HEK293 (cell line): Measurements from ENCODE around the gene GALNTL6.

ENCODE experiments used
- CTCF ChIA-PET: fragments of 350-600 bp; formaldehyde crosslinking; extraction: SDS; loops from one replicate; lab custom pipeline; 2021; ENCODE audit warnings: antibody characterized with exemption; lab: Yijun Ruan, JAX
- POLR2A ChIA-PET: fragments of 300-600 bp; formaldehyde crosslinking; extraction: SDS; loops from one replicate; lab custom pipeline; 2020; ENCODE audit warnings: antibody characterized with exemption, inconsistent platforms; lab: Yijun Ruan, JAX
- H3K27ac ChIP-seq: fragments of 200-500 bp; sonication (Bioruptor generic); 2 replicates; pipeline ENCODE4 v1.5.1; 2014; ENCODE audit warnings: low read depth, low read length, control low read depth, inconsistent platforms; ENCODE audit errors: extremely low read depth
- H3K36me3 ChIP-seq, 2 experiments: fragments of 200-500 bp in 1 of 2; sonication (Bioruptor generic) in 1 of 2; 1 replicate in 1 of 2; 2 replicates in 1 of 2; pipeline ENCODE4 v1.5.1; 2014 to 2017; ENCODE audit warnings: inconsistent platforms in 2 of 2, low read length in 2 of 2; ENCODE audit not compliant: control insufficient read depth in 2 of 2, insufficient read depth in 1 of 2
- H3K4me1 ChIP-seq: fragments of 200-500 bp; sonication (Bioruptor generic); 2 replicates; pipeline ENCODE4 v1.5.1; 2014; ENCODE audit warnings: mild to moderate bottlenecking, low read length, inconsistent platforms; ENCODE audit not compliant: control insufficient read depth, insufficient read depth
- H3K4me3 ChIP-seq: 2 replicates; pipeline ENCODE4 v1.5.1; 2011; ENCODE audit warnings: low read depth, mild to moderate bottlenecking, control low read depth, low read length, moderate library complexity
- H3K9me3 ChIP-seq: fragments of 200-500 bp; sonication (Bioruptor generic); 2 replicates; pipeline ENCODE4 v1.5.1; 2014; ENCODE audit warnings: low read depth, low read length, inconsistent platforms; ENCODE audit not compliant: control insufficient read depth, insufficient read depth
- GFI1B ChIP-seq: fragments of 450-650 bp; formaldehyde crosslinking; IDR thresholded peaks from 2 replicates; pipeline ENCODE4 v1.5.1; 2016; ENCODE audit warnings: missing biosample characterization, missing genetic modification characterization
- KLF10 ChIP-seq: fragments of 450-650 bp; IDR thresholded peaks from 2 replicates; pipeline ENCODE4 v1.5.1; 2018; ENCODE audit warnings: missing biosample characterization, mild to moderate bottlenecking, missing genetic modification characterization
- KLF9 ChIP-seq: fragments of 450-650 bp; formaldehyde crosslinking; IDR thresholded peaks from 2 replicates; pipeline ENCODE4 v1.5.1; 2016; ENCODE audit warnings: missing biosample characterization, missing genetic modification characterization, low read depth
- PRDM1 ChIP-seq: fragments of 450-650 bp; formaldehyde crosslinking; IDR thresholded peaks from 2 replicates; pipeline ENCODE4; 2016; ENCODE audit warnings: missing biosample characterization, missing genetic modification characterization
- SP7 ChIP-seq: fragments of 450-650 bp; formaldehyde crosslinking; IDR thresholded peaks from 2 replicates; pipeline ENCODE4 v1.5.1; 2016; ENCODE audit warnings: missing biosample characterization, missing genetic modification characterization
- ZBTB8A ChIP-seq: fragments of 450-650 bp; formaldehyde crosslinking; IDR thresholded peaks from 2 replicates; pipeline ENCODE4 v1.5.1; 2016; ENCODE audit warnings: missing biosample characterization, missing genetic modification characterization
- ZFHX2 ChIP-seq: fragments of 450-650 bp; formaldehyde crosslinking; conservative IDR thresholded peaks from 2 replicates; pipeline ENCODE4 v1.5.1; 2016; ENCODE audit warnings: missing biosample characterization, missing genetic modification characterization
- ZFP69B ChIP-seq: fragments of 450-650 bp; formaldehyde crosslinking; IDR thresholded peaks from 2 replicates; pipeline ENCODE4 v1.5.1; 2016; ENCODE audit warnings: missing biosample characterization, missing genetic modification characterization
- ZIC2 ChIP-seq: fragments of 450-650 bp; formaldehyde crosslinking; IDR thresholded peaks from 2 replicates; pipeline ENCODE4 v1.5.1; 2016; ENCODE audit warnings: missing biosample characterization, missing genetic modification characterization
- ZNF114 ChIP-seq: fragments of 450-650 bp; formaldehyde crosslinking; IDR thresholded peaks from 2 replicates; pipeline ENCODE4 v1.5.0; 2017; ENCODE audit warnings: missing biosample characterization, missing genetic modification characterization
- ZNF133 ChIP-seq: fragments of 450-650 bp; formaldehyde crosslinking; IDR thresholded peaks from 2 replicates; pipeline ENCODE4 v1.5.1; 2016; ENCODE audit warnings: missing biosample characterization, missing genetic modification characterization
- ZNF16 ChIP-seq: fragments of 450-650 bp; formaldehyde crosslinking; IDR thresholded peaks from 2 replicates; pipeline ENCODE4 v1.5.1; 2016; ENCODE audit warnings: low read depth, missing biosample characterization, missing genetic modification characterization
- ZNF341 ChIP-seq: fragments of 450-650 bp; formaldehyde crosslinking; IDR thresholded peaks from 2 replicates; pipeline ENCODE4; 2016; ENCODE audit warnings: low read depth, missing biosample characterization, missing genetic modification characterization
- ZNF433 ChIP-seq: fragments of 450-650 bp; formaldehyde crosslinking; IDR thresholded peaks from 2 replicates; pipeline ENCODE4 v1.5.1; 2016; ENCODE audit warnings: missing biosample characterization, missing genetic modification characterization, low read depth
- ZNF514 ChIP-seq: fragments of 450-650 bp; formaldehyde crosslinking; IDR thresholded peaks from 2 replicates; pipeline ENCODE4 v1.5.1; 2016; ENCODE audit warnings: missing biosample characterization, missing genetic modification characterization
- ZNF626 ChIP-seq: fragments of 450-650 bp; sonication (Bioruptor Pico); formaldehyde crosslinking; IDR thresholded peaks from 2 replicates; pipeline ENCODE4 v1.5.1; 2018; ENCODE audit warnings: missing biosample characterization, missing genetic modification characterization, inconsistent platforms
- ZNF660 ChIP-seq: fragments of 450-650 bp; IDR thresholded peaks from 2 replicates; pipeline ENCODE4 v1.5.1; 2018; ENCODE audit warnings: missing biosample characterization, mild to moderate bottlenecking, missing genetic modification characterization
- ZNF76 ChIP-seq: fragments of 450-650 bp; formaldehyde crosslinking; IDR thresholded peaks from 2 replicates; pipeline ENCODE4; 2016; ENCODE audit warnings: low read depth, missing biosample characterization, missing genetic modification characterization, borderline replicate concordance
- ZSCAN23 ChIP-seq: fragments of 450-650 bp; formaldehyde crosslinking; IDR thresholded peaks from 2 replicates; pipeline ENCODE4 v1.5.1; 2016; ENCODE audit warnings: missing biosample characterization, missing genetic modification characterization
- TF ChIP-seq, protein P1 (sequence below): fragments of 450-650 bp; formaldehyde crosslinking; IDR thresholded peaks from 2 replicates; pipeline ENCODE4; 2016; ENCODE audit warnings: missing biosample characterization, missing genetic modification characterization
- TF ChIP-seq, protein P2 (sequence below): fragments of 450-650 bp; formaldehyde crosslinking; IDR thresholded peaks from 2 replicates; pipeline ENCODE4 v1.5.1; 2016; ENCODE audit warnings: missing biosample characterization, missing genetic modification characterization

Gene GALNTL6

DNA sequence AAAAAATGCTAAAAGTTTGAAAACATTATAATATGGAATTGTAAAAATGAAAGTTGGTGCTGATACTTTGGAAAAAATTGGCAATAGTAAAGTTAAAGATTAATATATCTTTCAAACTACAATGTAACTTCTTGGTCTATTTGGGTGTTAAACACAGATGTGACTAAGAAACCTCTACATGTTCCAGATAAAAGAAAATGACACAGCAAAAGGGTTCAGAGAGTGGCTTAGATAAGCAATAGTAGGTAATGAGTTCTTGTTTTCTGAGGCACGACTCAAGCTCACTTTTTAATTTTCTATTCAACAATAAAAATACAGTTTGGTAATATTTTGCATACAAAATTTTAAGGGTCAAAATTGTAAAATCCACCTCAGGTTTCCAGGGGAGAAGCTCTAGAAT lies 292.7 kb downstream of the GALNTL6 start:
- ChIA-PET CTCF (no interaction called here), POLR2A (no interaction called here)
- TF ChIP-seq, protein P1, sequence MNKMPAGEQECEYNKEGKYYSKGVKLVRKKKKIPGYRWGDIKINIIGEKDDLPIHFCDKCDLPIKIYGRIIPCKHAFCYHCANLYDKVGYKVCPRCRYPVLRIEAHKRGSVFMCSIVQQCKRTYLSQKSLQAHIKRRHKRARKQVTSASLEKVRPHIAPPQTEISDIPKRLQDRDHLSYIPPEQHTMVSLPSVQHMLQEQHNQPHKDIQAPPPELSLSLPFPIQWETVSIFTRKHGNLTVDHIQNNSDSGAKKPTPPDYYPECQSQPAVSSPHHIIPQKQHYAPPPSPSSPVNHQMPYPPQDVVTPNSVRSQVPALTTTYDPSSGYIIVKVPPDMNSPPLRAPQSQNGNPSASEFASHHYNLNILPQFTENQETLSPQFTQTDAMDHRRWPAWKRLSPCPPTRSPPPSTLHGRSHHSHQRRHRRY (tag by site-specific recombination), result no peak
- no peak for TF ChIP-seq KLF10 (tag by site-specific recombination)
- TF ChIP-seq GFI1B (tag by site-specific recombination), result no peak
- no peak for TF ChIP-seq ZNF16
- no peak for TF ChIP-seq ZBTB8A
- no peak for TF ChIP-seq ZNF626 (tag by site-specific recombination)
- no peak for TF ChIP-seq SP7
- TF ChIP-seq ZNF433 (tag by site-specific recombination), result no peak
- Histone ChIP-seq H3K4me1 (no peaks in the 10 kb centered on the region), H3K9me3 (no peaks in the 10 kb centered on the region), H3K4me3 (no peak overlapping the region), H3K27ac (no peak overlapping the region), H3K36me3 (no peaks in the 10 kb centered on the region)

DNA sequence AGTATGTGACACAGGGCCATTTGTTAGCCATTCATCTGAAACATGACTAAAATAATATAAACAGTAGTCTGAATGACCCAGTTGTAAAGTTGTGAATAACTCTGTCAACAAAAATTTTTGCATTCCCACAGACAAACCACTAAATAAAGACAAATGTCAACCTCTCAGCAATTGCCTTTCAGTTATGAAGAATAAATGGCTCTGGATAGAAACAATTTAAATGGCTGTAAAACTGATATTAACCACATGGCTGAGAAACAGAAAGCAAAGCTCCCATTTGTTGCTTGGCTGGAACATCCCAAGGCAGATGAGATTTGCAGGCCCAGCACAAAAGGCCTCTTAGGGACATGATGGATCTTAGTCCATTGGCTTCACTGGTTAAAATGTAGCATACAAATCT lies 296.3 kb downstream of the GALNTL6 start:
- ChIA-PET POLR2A (no interaction called here), CTCF (no interaction called here)
- TF ChIP-seq, protein P2, sequence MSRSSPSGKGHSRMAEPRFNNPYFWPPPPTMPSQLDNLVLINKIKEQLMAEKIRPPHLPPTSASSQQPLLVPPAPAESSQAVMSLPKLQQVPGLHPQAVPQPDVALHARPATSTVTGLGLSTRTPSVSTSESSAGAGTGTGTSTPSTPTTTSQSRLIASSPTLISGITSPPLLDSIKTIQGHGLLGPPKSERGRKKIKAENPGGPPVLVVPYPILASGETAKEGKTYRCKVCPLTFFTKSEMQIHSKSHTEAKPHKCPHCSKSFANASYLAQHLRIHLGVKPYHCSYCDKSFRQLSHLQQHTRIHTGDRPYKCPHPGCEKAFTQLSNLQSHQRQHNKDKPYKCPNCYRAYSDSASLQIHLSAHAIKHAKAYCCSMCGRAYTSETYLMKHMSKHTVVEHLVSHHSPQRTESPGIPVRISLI (tag by site-specific recombination), result no peak

DNA sequence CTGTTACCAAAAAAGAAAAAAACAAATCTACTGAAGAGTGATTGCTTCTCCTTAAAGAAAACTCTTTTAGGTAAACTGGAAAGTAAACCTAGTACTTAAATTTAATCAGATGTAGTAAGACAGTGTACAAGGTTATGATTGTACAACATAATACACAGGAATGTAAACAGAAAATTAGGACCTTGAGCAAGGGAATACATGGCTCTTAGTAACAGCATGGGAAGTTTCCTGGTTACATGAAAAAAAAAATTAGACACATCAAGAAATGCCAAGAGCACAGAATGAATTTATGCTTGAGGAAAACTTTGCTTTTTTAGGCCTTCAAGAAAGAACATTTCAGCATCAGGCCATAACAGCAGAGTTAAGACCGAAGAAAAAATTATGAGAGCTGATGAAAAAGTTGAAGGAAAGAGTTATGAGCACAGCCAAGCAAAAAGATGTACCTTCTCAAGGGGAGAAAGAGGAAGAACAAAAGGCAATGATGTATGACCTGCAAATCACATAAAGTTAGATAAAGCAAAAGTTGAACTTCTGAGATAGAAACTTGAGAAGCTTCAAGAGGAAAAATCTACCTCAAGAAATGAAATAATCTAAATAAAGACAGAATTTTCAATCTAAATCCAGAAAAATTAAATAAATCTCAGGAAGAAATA lies 311.6 kb downstream of the GALNTL6 start:
- no peaks in the 10 kb centered on the region for H3K36me3 ChIP-seq
- H3K27ac ChIP-seq, result no peak overlapping the region
- H3K4me3 ChIP-seq, result no peak overlapping the region
- CTCF ChIA-PET, result no interaction called here
- POLR2A ChIA-PET, result no interaction called here
- peaks cover 2% of the 10 kb centered on the region; the same call in 1 of the 2 replicates for H3K4me1 ChIP-seq
- H3K9me3 ChIP-seq, result no peaks in the 10 kb centered on the region
- TF ChIP-seq PRDM1, result no peak
- TF ChIP-seq ZFP69B (tag by site-specific recombination), result no peak
- no peak for TF ChIP-seq ZNF114
- no peak for TF ChIP-seq ZNF76
- no peak for TF ChIP-seq ZSCAN23 (tag by site-specific recombination)
- no peak for TF ChIP-seq ZNF514
- no peak for TF ChIP-seq ZNF133 (tag by site-specific recombination)
- no peak for TF ChIP-seq KLF9 (tag by site-specific recombination)
- no peak for TF ChIP-seq ZFHX2 (tag by site-specific recombination)
- TF ChIP-seq ZNF660 (tag by site-specific recombination), result no peak
- TF ChIP-seq ZNF16, result no peak
- no peak for TF ChIP-seq ZNF341 (tag by site-specific recombination)
- no peak for TF ChIP-seq ZIC2 (tag by site-specific recombination)

More for the DNA sequence above, 296.3 kb downstream of the GALNTL6 start:
- no peak overlapping the region for H3K27ac ChIP-seq
- H3K9me3 ChIP-seq, result no peaks in the 10 kb centered on the region
- no peaks in the 10 kb centered on the region for H3K36me3 ChIP-seq
- H3K4me3 ChIP-seq, result no peak overlapping the region
- no peaks in the 10 kb centered on the region for H3K4me1 ChIP-seq
